CD14-positive monocyte (primary cell): ENCODE measurements around the gene OAS2. TPM values are rescaled to one million over a fixed set of nuclear protein-coding genes. Genes with fewer than 3 reads are reported as not detected.

Experiments used
- DNase-seq, 3 donors: peaks; one replicate each; pipeline ENCODE4 v3.0.0-alpha.2; 2011 to 2022
- H2AFZ ChIP-seq: 2 replicates; pipeline ENCODE4 v1.6.0; 2012; ENCODE audit warnings: mild to moderate bottlenecking, low read depth, low read length, inconsistent platforms; ENCODE audit not compliant: insufficient read depth, poor library complexity, severe bottlenecking
- H3K27ac ChIP-seq, 2 donors: 1 replicate in 1 of 2; 2 replicates in 1 of 2; pipeline ENCODE4 v1.5.1; 2012 to 2013; ENCODE audit warnings: low read length in 2 of 2, control low read depth in 1 of 2, inconsistent platforms in 1 of 2, low read depth in 1 of 2, mild to moderate bottlenecking in 1 of 2
- H3K27me3 ChIP-seq, 2 donors: one replicate each; pipeline versions ENCODE4 v1.6.0 to v1.6.1; 2011 to 2013; ENCODE audit warnings: low read length in 2 of 2; ENCODE audit not compliant: control insufficient read depth in 2 of 2, insufficient read depth in 2 of 2
- H3K36me3 ChIP-seq, 2 donors: replicated peaks in 1 of 2; 1 replicate in 1 of 2; 2 replicates in 1 of 2; pipeline versions ENCODE4 v1.5.1 to v1.6.1; 2012 to 2013; ENCODE audit warnings: low read length in 2 of 2, control low read depth in 1 of 2, inconsistent platforms in 1 of 2, mild to moderate bottlenecking in 1 of 2; ENCODE audit not compliant: insufficient read depth in 2 of 2, control insufficient read depth in 1 of 2
- H3K4me1 ChIP-seq, 2 donors: 1 replicate in 1 of 2; 2 replicates in 1 of 2; pipeline versions ENCODE4 v1.5.1 to v1.6.1; 2012 to 2013; ENCODE audit warnings: low read length in 2 of 2, control low read depth in 1 of 2, inconsistent platforms in 1 of 2, mild to moderate bottlenecking in 1 of 2, moderate library complexity in 1 of 2; ENCODE audit not compliant: insufficient read depth in 2 of 2, control insufficient read depth in 1 of 2
- H3K4me2 ChIP-seq: replicated peaks from 2 replicates; pipeline ENCODE3; 2012; ENCODE audit warnings: low read length, moderate library complexity, mild to moderate bottlenecking; ENCODE audit not compliant: poor library complexity, severe bottlenecking; ENCODE audit errors: extremely low read depth
- H3K4me3 ChIP-seq, 3 experiments: fragments of 200-600 bp in 1 of 3; sonication (generic) in 1 of 3; replicated peaks in 1 of 3; 1 replicate in 2 of 3; 2 replicates in 1 of 3; pipeline ENCODE4 v1.5.1; 2011 to 2013; ENCODE audit warnings: low read length in 3 of 3, mild to moderate bottlenecking in 3 of 3, control low read depth in 2 of 3, low read depth in 2 of 3, inconsistent platforms in 1 of 3, moderate library complexity in 1 of 3
- H3K79me2 ChIP-seq: 2 replicates; pipeline ENCODE4 v1.6.0; 2012; ENCODE audit warnings: mild to moderate bottlenecking, control low read depth, inconsistent platforms, low read length, moderate library complexity; ENCODE audit not compliant: insufficient read depth
- H3K9ac ChIP-seq: 2 replicates; pipeline ENCODE4 v1.6.0; 2017; ENCODE audit warnings: low read length, mild to moderate bottlenecking; ENCODE audit not compliant: insufficient read depth, poor library complexity, severe bottlenecking
- H3K9me3 ChIP-seq, 2 donors: replicated peaks in 1 of 2; 1 replicate in 1 of 2; 2 replicates in 1 of 2; pipeline versions ENCODE4 v1.5.1 to v1.6.1; 2012 to 2013; ENCODE audit warnings: low read length in 2 of 2, control low read depth in 1 of 2; ENCODE audit not compliant: control insufficient read depth in 1 of 2, insufficient read depth in 1 of 2
- H4K20me1 ChIP-seq: 2 replicates; pipeline ENCODE4 v1.6.0; 2012; ENCODE audit warnings: mild to moderate bottlenecking, low read length, control low read depth, moderate library complexity; ENCODE audit not compliant: insufficient read depth
- H3K27ac Mint-ChIP-seq, 7 donors: one replicate each; pipeline ENCODE4 v1.8.0; 2020; ENCODE audit warnings: mild to moderate bottlenecking in 7 of 7, mixed read lengths in 7 of 7, moderate library complexity in 6 of 7, inconsistent platforms in 2 of 7
- H3K27me3 Mint-ChIP-seq, 3 donors: one replicate each; pipeline ENCODE4 v1.8.0; 2021 to 2022; ENCODE audit warnings: low read depth in 3 of 3, mild to moderate bottlenecking in 3 of 3, mixed read lengths in 3 of 3, moderate library complexity in 3 of 3, inconsistent platforms in 1 of 3
- H3K36me3 Mint-ChIP-seq, 2 donors: one replicate each; pipeline ENCODE4 v1.8.0; 2020; ENCODE audit warnings: mixed read lengths in 2 of 2, inconsistent platforms in 1 of 2, mild to moderate bottlenecking in 1 of 2
- H3K4me1 Mint-ChIP-seq: one replicate; pipeline ENCODE4 v1.8.0; 2020; ENCODE audit warnings: mild to moderate bottlenecking, mixed read lengths
- H3K4me3 Mint-ChIP-seq, 2 donors: one replicate each; pipeline ENCODE4 v1.8.0; 2020; ENCODE audit warnings: mild to moderate bottlenecking in 2 of 2, mixed read lengths in 2 of 2, moderate library complexity in 1 of 2
- H3K9me3 Mint-ChIP-seq, 7 donors: one replicate each; pipeline ENCODE4 v1.8.0; 2020 to 2022; ENCODE audit warnings: mixed read lengths in 7 of 7, mild to moderate bottlenecking in 6 of 7, moderate library complexity in 6 of 7, inconsistent platforms in 2 of 7
- WGBS: methylation state at CpG from one replicate; pipeline ENCODE4 v1.1.5; 2013; ENCODE audit warnings: missing lambda C conversion rate; ENCODE audit not compliant: insufficient coverage; 5-methylcytosine and 5-hydroxymethylcytosine counted together
- intact Hi-C, 2 donors: fragments of 100-400 bp; cut with micrococcal nuclease; formaldehyde crosslinking; loops; one replicate each; pipeline versions ENCODE4 v1.15.0 to v1.15.1; 2023
- polyA plus RNA-seq, 3 donors: library from polyadenylated mRNA; depleted of rRNA in 1 of 3; unstranded in 2 of 3; stranded (reverse) in 1 of 3; fragments of 300-500 nt in 2 of 3; fragments of >200 nt in 1 of 3; fragmentation: Illumina TruSeq in 2 of 3; gene quantifications; 1 replicate in 2 of 3; 2 replicates in 1 of 3; pipeline ENCODE4 v1.2.3, GENCODE V29; 2012 to 2021
- TF ChIP-seq, protein P1 (sequence below): fragments of 200-600 bp; IDR thresholded peaks from one replicate; pipeline ENCODE4 v1.8.0; 2022; ENCODE audit warnings: antibody characterized with exemption, mild to moderate bottlenecking

Gene OAS2
- polyA plus RNA-seq, 3 donors: 27.7 to 55.9 (median 40.1) TPM

DNA sequence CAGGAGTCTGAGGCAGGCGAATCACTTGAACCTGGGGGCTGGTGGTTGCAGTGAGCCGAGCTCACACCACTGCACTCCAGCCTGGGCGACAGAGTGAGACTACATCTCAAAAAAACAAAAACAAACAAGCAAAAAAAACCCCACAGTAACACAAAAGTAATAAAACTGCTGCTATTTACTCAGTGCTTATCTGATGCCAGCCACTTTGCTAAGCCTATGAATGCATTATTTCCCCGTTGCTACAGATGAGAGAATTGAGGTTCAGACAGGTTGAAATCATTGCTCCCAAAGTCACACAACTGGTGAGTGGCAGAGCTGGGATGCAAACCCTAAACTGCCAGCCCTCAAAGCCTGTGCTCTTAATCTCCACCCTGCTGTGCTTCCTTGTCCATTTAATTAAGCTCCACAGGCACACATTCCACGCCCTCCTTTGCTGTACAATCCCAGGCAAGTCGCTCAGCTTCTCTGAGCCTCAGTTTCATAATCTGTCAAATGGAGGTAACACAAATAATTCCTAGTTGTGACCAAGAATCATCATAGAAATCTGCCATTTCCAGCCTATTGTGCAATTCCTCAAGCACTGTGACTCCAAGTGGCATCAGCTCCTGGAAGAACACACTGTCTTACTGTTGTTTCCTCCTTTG lies 45.7 kb upstream of the OAS2 start:
- TF ChIP-seq, protein P1, sequence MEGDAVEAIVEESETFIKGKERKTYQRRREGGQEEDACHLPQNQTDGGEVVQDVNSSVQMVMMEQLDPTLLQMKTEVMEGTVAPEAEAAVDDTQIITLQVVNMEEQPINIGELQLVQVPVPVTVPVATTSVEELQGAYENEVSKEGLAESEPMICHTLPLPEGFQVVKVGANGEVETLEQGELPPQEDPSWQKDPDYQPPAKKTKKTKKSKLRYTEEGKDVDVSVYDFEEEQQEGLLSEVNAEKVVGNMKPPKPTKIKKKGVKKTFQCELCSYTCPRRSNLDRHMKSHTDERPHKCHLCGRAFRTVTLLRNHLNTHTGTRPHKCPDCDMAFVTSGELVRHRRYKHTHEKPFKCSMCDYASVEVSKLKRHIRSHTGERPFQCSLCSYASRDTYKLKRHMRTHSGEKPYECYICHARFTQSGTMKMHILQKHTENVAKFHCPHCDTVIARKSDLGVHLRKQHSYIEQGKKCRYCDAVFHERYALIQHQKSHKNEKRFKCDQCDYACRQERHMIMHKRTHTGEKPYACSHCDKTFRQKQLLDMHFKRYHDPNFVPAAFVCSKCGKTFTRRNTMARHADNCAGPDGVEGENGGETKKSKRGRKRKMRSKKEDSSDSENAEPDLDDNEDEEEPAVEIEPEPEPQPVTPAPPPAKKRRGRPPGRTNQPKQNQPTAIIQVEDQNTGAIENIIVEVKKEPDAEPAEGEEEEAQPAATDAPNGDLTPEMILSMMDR: no peak
- Histone ChIP-seq H3K4me2 (no peak overlapping the region), H3K4me3 (no peak overlapping the region), H3K36me3 (peaks cover 2 to 5% of the 10 kb centered on the region in 2 donors), H3K9me3 (no peaks in the 10 kb centered on the region), H2AFZ (no peak overlapping the region), H3K4me1 (no peaks in the 10 kb centered on the region), H3K79me2 (no peaks in the 10 kb centered on the region), H3K27ac (no peak overlapping the region), H3K9ac (no peak overlapping the region), H3K27me3 (no peaks in the 10 kb centered on the region), H4K20me1 (peaks cover 10% of the 10 kb centered on the region)
- peaks cover 0 to 3% (median 0%) of the 10 kb centered on the region in 3 donors for H3K27me3 Mint-ChIP-seq
- H3K9me3 Mint-ChIP-seq: peaks cover 0 to 15% (median 4%) of the 10 kb centered on the region in 7 donors
- DNase-seq: no peak
- WGBS: 88% methylated on average over 4 of the region's 6 CpGs
- intact Hi-C loops: no loop called here
- no peak overlapping the region for H3K4me3 Mint-ChIP-seq
- peaks cover 11 to 12% of the 10 kb centered on the region in 2 donors for H3K36me3 Mint-ChIP-seq
- H3K4me1 Mint-ChIP-seq: peaks cover 6% of the 10 kb centered on the region
- H3K27ac Mint-ChIP-seq: no peak overlapping the region

DNA sequence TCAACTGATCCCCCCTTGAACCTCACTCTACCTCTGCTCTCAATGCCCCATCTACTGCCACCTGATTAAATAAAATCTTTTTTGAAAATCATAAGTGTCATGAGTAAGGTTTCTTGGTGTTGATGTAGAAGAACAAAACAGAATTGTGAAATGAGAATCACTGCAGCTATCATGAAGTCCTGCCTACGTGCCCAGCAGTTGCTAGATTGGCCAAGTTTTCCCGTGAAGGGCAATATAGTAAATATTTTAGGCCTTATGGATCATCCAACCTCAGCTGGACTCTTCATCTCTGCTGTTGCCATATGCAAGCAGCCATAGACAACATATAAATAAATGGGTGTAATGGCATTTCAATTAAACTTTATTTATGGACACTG lies 45.2 kb upstream of the OAS2 start:
- no peak overlapping the region for H2AFZ ChIP-seq
- H3K27ac ChIP-seq: no peak overlapping the region
- H3K79me2 ChIP-seq: no peaks in the 10 kb centered on the region
- no peaks in the 10 kb centered on the region for H3K27me3 ChIP-seq
- H3K4me1 ChIP-seq: peaks cover 0 to 4% of the 10 kb centered on the region in 2 donors
- peaks cover 0 to 15% (median 4%) of the 10 kb centered on the region in 7 donors for H3K9me3 Mint-ChIP-seq
- H3K9me3 ChIP-seq: no peaks in the 10 kb centered on the region
- intact Hi-C loops: no loop called here
- peaks cover 10% of the 10 kb centered on the region for H4K20me1 ChIP-seq
- TF ChIP-seq, protein P1: no peak
- H3K4me3 ChIP-seq: no peak overlapping the region
- peaks cover 0 to 3% (median 0%) of the 10 kb centered on the region in 3 donors for H3K27me3 Mint-ChIP-seq
- H3K4me3 Mint-ChIP-seq: no peak overlapping the region
- no CpG with 5 or more reads among the region's 2 CpGs for WGBS
- H3K4me1 Mint-ChIP-seq: peaks cover 11% of the 10 kb centered on the region
- no peak overlapping the region for H3K27ac Mint-ChIP-seq
- no peak overlapping the region for H3K9ac ChIP-seq
- H3K36me3 ChIP-seq: peaks cover 0 to under 1% of the 10 kb centered on the region in 2 donors
- H3K36me3 Mint-ChIP-seq: peaks cover 10 to 11% of the 10 kb centered on the region in 2 donors
- H3K4me2 ChIP-seq: no peak overlapping the region
- DNase-seq: no peak
